Choroid plexus epithelial cell (primary cell): ENCODE data around the gene BAHD1.

Experiments used
- DNase-seq: peaks from one replicate; pipeline ENCODE4 v3.0.0-alpha.2; 2010; ENCODE audit warnings: low read depth
- H3K4me3 ChIP-seq: 2 replicates; pipeline ENCODE4 v1.5.1; 2011; ENCODE audit warnings: low read depth, mild to moderate bottlenecking, control low read depth, low read length, moderate library complexity
- TF ChIP-seq, protein P1 (sequence below): conservative IDR thresholded peaks from 2 replicates; pipeline ENCODE4 v1.5.1; 2011; ENCODE audit warnings: low read depth, mild to moderate bottlenecking, control low read depth, inconsistent platforms, low read length, moderate library complexity

Gene BAHD1

GRCh38 chr15:40467261-40467615 is 26.5 kb downstream of the BAHD1 start:
- H3K4me3 ChIP-seq: no peak overlapping the region
- TF ChIP-seq, protein P1, sequence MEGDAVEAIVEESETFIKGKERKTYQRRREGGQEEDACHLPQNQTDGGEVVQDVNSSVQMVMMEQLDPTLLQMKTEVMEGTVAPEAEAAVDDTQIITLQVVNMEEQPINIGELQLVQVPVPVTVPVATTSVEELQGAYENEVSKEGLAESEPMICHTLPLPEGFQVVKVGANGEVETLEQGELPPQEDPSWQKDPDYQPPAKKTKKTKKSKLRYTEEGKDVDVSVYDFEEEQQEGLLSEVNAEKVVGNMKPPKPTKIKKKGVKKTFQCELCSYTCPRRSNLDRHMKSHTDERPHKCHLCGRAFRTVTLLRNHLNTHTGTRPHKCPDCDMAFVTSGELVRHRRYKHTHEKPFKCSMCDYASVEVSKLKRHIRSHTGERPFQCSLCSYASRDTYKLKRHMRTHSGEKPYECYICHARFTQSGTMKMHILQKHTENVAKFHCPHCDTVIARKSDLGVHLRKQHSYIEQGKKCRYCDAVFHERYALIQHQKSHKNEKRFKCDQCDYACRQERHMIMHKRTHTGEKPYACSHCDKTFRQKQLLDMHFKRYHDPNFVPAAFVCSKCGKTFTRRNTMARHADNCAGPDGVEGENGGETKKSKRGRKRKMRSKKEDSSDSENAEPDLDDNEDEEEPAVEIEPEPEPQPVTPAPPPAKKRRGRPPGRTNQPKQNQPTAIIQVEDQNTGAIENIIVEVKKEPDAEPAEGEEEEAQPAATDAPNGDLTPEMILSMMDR: no peak
- DNase-seq: no peak

DNA sequence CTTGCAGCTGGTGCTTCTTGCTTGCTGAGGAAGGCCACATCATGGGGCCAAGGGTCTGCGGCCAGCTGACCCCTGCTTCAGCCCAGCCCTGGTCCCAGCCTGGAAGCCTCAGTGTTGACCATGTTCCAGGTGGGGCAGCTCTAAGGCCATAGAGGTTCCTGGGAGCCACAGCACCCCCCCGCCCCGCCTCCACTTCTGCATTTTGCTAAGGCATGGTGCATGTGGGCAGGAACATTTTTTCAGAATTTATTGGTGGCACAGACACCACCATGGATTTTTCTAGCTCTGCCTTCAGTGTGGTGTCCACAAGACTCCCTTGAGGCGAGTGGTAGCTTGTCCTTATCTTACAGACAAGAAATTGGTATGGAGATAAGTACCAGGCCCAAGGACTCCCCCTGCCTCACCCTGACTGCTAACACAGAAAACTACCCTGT is 28.2 kb downstream of the BAHD1 start:
- TF ChIP-seq, protein P1: no peak
- no peak for DNase-seq
- no peak overlapping the region for H3K4me3 ChIP-seq

- H3K4me3 ChIP-seq: no peak overlapping the region
These were observed 29.1 kb downstream of the BAHD1 start for GRCh38 chr15:40469776-40470390.

DNA sequence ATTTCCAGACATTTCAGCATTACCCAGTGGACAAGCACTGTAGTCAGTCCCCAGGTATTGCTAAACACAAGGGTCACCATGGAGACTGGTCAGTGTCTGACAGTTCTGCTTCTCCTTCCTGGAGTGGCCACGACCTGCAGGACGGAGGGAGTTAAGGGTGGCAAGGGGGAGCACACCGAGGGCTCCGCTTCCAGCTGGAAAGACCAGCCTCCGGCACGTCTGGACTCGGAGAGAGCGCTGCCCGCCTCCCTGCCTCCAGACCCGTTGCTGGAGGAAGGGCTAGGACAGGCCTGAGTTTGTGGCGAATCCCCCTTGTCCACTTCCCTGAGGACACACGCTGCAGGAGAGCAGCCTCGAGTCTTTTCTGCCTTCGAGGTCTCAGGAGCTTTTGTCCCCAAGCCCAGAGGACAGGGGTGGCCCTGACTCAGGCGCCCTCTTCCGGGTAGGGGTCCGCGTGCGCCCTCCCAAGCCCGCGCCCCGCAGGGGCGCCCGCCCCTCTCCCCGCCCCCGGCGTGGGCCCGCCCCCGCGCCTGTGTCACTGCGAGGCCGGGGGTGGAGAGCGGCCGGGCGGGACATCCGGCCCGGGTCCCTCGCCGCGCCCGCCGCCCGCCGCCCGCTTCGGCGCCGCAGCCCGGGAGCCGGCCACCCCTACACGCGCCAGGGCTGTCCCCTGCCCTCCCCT is 29.8 kb downstream of the BAHD1 start, which contains the start of gene CHST14:
Gene CHST14 (plus strand): TSS at position 562 of the 682 bp plus-strand sequence. CDS start 230 bp downstream, outside the sequence.
- peak; percentile 51 for DNase-seq
- peak within 1 kb of the TSS; percentile 73 for H3K4me3 ChIP-seq
- TF ChIP-seq, protein P1: no peak

More at GRCh38 chr15:40469776-40470390, 29.1 kb downstream of the BAHD1 start:
- DNase-seq: no peak
- TF ChIP-seq, protein P1: no peak

DNA sequence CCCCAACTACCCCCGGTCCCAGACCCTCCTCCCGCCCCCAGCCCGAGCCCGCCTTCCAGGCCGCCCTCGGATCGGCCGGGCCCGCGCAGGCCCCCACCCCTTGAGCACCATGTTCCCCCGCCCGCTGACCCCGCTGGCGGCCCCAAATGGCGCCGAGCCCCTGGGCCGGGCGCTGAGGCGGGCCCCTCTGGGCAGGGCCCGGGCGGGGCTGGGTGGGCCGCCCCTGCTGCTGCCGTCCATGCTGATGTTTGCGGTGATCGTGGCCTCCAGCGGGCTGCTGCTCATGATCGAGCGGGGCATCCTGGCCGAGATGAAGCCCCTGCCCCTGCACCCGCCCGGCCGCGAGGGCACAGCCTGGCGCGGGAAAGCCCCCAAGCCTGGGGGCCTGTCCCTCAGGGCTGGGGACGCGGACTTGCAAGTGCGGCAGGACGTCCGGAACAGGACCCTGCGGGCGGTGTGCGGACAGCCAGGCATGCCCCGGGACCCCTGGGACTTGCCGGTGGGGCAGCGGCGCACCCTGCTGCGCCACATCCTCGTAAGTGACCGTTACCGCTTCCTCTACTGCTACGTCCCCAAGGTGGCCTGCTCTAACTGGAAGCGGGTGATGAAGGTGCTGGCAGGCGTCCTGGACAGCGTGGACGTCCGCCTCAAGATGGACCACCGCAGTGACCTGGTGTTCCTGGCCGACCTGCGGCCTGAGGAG is 30.5 kb downstream of the BAHD1 start:
- no peak for DNase-seq
- peak overlapping the region; percentile 73 for H3K4me3 ChIP-seq
- TF ChIP-seq, protein P1: no peak

GRCh38 chr15:40471808-40472150 is 31.0 kb downstream of the BAHD1 start:
- DNase-seq: peak; percentile 23
- TF ChIP-seq, protein P1: no peak
- H3K4me3 ChIP-seq: peak overlapping the region; percentile 73
